Measurements from ENCODE around the gene ZNF219. TPM values are rescaled to one million over a fixed set of nuclear protein-coding genes. Genes with fewer than 3 reads are reported as not detected.

ZNF219 gene
- total and polyA plus RNA-seq, 2 of the 13 experiments (the other 11 are each of a cell fraction or from before 2014, with no cell fraction given): 34.5 to 36.6 TPM

DNA sequence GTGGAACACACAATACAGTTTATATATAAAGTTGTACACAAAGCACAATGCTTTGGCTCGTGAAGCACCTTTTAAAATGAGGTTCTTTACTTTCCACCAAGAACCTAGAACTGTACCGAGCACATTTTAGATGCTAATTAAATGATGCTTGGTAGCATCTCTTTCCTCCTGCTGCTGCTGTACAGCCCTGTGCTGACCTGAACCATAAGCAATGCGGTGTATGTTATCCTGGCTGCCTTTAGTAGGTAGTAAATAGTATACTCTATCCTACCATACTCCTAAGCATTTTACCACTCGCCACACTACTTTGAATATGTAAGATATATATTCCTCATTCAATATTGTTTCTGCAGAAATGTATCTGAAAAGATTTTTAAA is 43.7 kb downstream of the ZNF219 start (continued):
- TF ChIP-seq, protein P1, sequence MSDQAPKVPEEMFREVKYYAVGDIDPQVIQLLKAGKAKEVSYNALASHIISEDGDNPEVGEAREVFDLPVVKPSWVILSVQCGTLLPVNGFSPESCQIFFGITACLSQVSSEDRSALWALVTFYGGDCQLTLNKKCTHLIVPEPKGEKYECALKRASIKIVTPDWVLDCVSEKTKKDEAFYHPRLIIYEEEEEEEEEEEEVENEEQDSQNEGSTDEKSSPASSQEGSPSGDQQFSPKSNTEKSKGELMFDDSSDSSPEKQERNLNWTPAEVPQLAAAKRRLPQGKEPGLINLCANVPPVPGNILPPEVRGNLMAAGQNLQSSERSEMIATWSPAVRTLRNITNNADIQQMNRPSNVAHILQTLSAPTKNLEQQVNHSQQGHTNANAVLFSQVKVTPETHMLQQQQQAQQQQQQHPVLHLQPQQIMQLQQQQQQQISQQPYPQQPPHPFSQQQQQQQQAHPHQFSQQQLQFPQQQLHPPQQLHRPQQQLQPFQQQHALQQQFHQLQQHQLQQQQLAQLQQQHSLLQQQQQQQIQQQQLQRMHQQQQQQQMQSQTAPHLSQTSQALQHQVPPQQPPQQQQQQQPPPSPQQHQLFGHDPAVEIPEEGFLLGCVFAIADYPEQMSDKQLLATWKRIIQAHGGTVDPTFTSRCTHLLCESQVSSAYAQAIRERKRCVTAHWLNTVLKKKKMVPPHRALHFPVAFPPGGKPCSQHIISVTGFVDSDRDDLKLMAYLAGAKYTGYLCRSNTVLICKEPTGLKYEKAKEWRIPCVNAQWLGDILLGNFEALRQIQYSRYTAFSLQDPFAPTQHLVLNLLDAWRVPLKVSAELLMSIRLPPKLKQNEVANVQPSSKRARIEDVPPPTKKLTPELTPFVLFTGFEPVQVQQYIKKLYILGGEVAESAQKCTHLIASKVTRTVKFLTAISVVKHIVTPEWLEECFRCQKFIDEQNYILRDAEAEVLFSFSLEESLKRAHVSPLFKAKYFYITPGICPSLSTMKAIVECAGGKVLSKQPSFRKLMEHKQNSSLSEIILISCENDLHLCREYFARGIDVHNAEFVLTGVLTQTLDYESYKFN (CRISPR knock-in tag; conservative IDR thresholded peaks at IDR 0.05): peak; percentile 11
- TF ChIP-seq SMAD3 (CRISPR knock-in tag; IDR thresholded peaks at IDR 0.05): peak; percentile 2; the same call in 1 of the 2 replicates
- TF ChIP-seq, protein P2, sequence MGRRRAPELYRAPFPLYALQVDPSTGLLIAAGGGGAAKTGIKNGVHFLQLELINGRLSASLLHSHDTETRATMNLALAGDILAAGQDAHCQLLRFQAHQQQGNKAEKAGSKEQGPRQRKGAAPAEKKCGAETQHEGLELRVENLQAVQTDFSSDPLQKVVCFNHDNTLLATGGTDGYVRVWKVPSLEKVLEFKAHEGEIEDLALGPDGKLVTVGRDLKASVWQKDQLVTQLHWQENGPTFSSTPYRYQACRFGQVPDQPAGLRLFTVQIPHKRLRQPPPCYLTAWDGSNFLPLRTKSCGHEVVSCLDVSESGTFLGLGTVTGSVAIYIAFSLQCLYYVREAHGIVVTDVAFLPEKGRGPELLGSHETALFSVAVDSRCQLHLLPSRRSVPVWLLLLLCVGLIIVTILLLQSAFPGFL (CRISPR knock-in tag; IDR thresholded peaks at IDR 0.05): no peak
- TF ChIP-seq ZFP90 (CRISPR knock-in tag; IDR thresholded peaks at IDR 0.05; ENCODE audit: borderline replicate concordance): no peak; the same call in 1 of the 2 replicates
- peak; percentile 50 for TF ChIP-seq ASH2L (IDR thresholded peaks at IDR 0.05; ENCODE audit: insufficient read length, low read depth, low read length)
- 0 out of 2 replicates have a peak, but pooled peaks have one; percentile 1 for TF ChIP-seq SMARCC2 (IDR thresholded peaks at IDR 0.05)
- TF ChIP-seq MAFF (IDR thresholded peaks at IDR 0.05; ENCODE audit: low read depth, low read length): no peak
- no peak for TF ChIP-seq TAF1 (CRISPR knock-in tag; IDR thresholded peaks at IDR 0.05)
- TF ChIP-seq ZFP1 (CRISPR knock-in tag; IDR thresholded peaks at IDR 0.05): no peak
- peak; percentile 13; the same call in 1 of the 2 replicates for TF ChIP-seq NCOR1 (IDR thresholded peaks at IDR 0.05; ENCODE audit: borderline replicate concordance, low read length)
- peak; percentile 0 for TF ChIP-seq ZEB1 (IDR thresholded peaks at IDR 0.05; ENCODE audit: insufficient replicate concordance, low read depth)
- TF ChIP-seq, protein P3, sequence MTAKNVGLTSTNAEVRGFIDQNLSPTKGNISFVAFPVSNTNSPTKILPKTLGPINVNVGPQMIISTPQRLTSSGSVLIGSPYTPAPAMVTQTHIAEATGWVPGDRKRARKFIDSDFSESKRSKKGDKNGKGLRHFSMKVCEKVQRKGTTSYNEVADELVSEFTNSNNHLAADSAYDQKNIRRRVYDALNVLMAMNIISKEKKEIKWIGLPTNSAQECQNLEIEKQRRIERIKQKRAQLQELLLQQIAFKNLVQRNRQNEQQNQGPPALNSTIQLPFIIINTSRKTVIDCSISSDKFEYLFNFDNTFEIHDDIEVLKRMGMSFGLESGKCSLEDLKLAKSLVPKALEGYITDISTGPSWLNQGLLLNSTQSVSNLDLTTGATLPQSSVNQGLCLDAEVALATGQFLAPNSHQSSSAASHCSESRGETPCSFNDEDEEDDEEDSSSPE (CRISPR knock-in tag; IDR thresholded peaks at IDR 0.05): 0 out of 2 replicates have a peak, but pooled peaks have one; percentile 18
- TF ChIP-seq CHD4 (IDR thresholded peaks at IDR 0.05; ENCODE audit: borderline replicate concordance, low read length): peak; percentile 10; the same call in 1 of the 2 replicates
- TF ChIP-seq, protein P4, sequence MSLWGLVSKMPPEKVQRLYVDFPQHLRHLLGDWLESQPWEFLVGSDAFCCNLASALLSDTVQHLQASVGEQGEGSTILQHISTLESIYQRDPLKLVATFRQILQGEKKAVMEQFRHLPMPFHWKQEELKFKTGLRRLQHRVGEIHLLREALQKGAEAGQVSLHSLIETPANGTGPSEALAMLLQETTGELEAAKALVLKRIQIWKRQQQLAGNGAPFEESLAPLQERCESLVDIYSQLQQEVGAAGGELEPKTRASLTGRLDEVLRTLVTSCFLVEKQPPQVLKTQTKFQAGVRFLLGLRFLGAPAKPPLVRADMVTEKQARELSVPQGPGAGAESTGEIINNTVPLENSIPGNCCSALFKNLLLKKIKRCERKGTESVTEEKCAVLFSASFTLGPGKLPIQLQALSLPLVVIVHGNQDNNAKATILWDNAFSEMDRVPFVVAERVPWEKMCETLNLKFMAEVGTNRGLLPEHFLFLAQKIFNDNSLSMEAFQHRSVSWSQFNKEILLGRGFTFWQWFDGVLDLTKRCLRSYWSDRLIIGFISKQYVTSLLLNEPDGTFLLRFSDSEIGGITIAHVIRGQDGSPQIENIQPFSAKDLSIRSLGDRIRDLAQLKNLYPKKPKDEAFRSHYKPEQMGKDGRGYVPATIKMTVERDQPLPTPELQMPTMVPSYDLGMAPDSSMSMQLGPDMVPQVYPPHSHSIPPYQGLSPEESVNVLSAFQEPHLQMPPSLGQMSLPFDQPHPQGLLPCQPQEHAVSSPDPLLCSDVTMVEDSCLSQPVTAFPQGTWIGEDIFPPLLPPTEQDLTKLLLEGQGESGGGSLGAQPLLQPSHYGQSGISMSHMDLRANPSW (CRISPR knock-in tag; IDR thresholded peaks at IDR 0.05; ENCODE audit: borderline replicate concordance): 0 out of 2 replicates have a peak, but pooled peaks have one; percentile 16
- TF ChIP-seq ERF (CRISPR knock-in tag; IDR thresholded peaks at IDR 0.05): 0 out of 2 replicates have a peak, but pooled peaks have one; percentile 0
- TF ChIP-seq MXD4 (CRISPR knock-in tag; IDR thresholded peaks at IDR 0.05): 0 out of 2 replicates have a peak, but pooled peaks have one; percentile 5
- TF ChIP-seq, protein P5, sequence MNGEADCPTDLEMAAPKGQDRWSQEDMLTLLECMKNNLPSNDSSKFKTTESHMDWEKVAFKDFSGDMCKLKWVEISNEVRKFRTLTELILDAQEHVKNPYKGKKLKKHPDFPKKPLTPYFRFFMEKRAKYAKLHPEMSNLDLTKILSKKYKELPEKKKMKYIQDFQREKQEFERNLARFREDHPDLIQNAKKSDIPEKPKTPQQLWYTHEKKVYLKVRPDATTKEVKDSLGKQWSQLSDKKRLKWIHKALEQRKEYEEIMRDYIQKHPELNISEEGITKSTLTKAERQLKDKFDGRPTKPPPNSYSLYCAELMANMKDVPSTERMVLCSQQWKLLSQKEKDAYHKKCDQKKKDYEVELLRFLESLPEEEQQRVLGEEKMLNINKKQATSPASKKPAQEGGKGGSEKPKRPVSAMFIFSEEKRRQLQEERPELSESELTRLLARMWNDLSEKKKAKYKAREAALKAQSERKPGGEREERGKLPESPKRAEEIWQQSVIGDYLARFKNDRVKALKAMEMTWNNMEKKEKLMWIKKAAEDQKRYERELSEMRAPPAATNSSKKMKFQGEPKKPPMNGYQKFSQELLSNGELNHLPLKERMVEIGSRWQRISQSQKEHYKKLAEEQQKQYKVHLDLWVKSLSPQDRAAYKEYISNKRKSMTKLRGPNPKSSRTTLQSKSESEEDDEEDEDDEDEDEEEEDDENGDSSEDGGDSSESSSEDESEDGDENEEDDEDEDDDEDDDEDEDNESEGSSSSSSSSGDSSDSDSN (CRISPR knock-in tag; IDR thresholded peaks at IDR 0.05): no peak
- TF ChIP-seq ZNF713 (CRISPR knock-in tag; IDR thresholded peaks at IDR 0.05): no peak
- 0 out of 2 replicates have a peak, but pooled peaks have one; percentile 8 for TF ChIP-seq ZKSCAN8 (CRISPR knock-in tag; IDR thresholded peaks at IDR 0.05; ENCODE audit: borderline replicate concordance)

Data from HepG2 (cell line).